OCI-LY1 (cell line): ENCODE data around the gene IRAG1.

Experiments
- H2AFZ ChIP-seq: fragments of 200-600 bp; sonication (generic), shearing (Covaris generic); 2 replicates; pipeline ENCODE4 v1.6.0; 2014; ENCODE audit warnings: antibody characterized with exemption, mild to moderate bottlenecking, low read length
- H3F3A ChIP-seq: fragments of 200-600 bp; sonication (generic), shearing (Covaris generic); 2 replicates; pipeline ENCODE4 v1.6.0; 2014; ENCODE audit warnings: mild to moderate bottlenecking, antibody characterized with exemption, low read length, moderate library complexity; ENCODE audit not compliant: insufficient read depth
- H3K27ac ChIP-seq: fragments of 200-600 bp; sonication (generic); 2 replicates; pipeline ENCODE4 v1.5.1; 2014; ENCODE audit warnings: low read length, mixed run types, mild to moderate bottlenecking, low read depth; ENCODE audit not compliant: poor library complexity, severe bottlenecking
- H3K27me3 ChIP-seq: fragments of 200-600 bp; sonication (generic); 2 replicates; pipeline ENCODE4 v1.6.0; 2014; ENCODE audit warnings: antibody characterized with exemption, mild to moderate bottlenecking, low read length, moderate library complexity; ENCODE audit not compliant: insufficient read depth
- H3K36me3 ChIP-seq: fragments of 200-600 bp; sonication (generic); 2 replicates; pipeline ENCODE4 v1.6.1; 2014; ENCODE audit warnings: mild to moderate bottlenecking, antibody characterized with exemption, low read length, moderate library complexity, mixed read lengths; ENCODE audit not compliant: insufficient read depth
- H3K4me1 ChIP-seq: fragments of 200-600 bp; sonication (generic); 2 replicates; pipeline ENCODE4 v1.5.1; 2014; ENCODE audit warnings: mild to moderate bottlenecking, low read length, moderate library complexity; ENCODE audit not compliant: insufficient read depth, severe bottlenecking
- H3K4me2 ChIP-seq: fragments of 200-600 bp; sonication (generic), shearing (Covaris generic); 2 replicates; pipeline ENCODE4 v1.6.1; 2014; ENCODE audit warnings: low read length
- H3K4me3 ChIP-seq: fragments of 200-600 bp; sonication (generic); 2 replicates; pipeline ENCODE4 v1.5.1; 2014; ENCODE audit warnings: low read length, low read depth, mild to moderate bottlenecking, mixed read lengths; ENCODE audit not compliant: poor library complexity, severe bottlenecking
- H3K79me2 ChIP-seq: fragments of 200-600 bp; shearing (Covaris generic); 2 replicates; pipeline ENCODE4 v1.6.1; 2016; ENCODE audit warnings: mixed run types, low read length, mixed read lengths; ENCODE audit not compliant: insufficient read depth
- H3K9ac ChIP-seq: fragments of 200-600 bp; sonication (generic), shearing (Covaris generic); 2 replicates; pipeline ENCODE4 v1.6.1; 2014; ENCODE audit warnings: mild to moderate bottlenecking, low read length, mixed read lengths
- H3K9me2 ChIP-seq: fragments of 200-600 bp; sonication (generic), shearing (Covaris generic); 2 replicates; pipeline ENCODE4 v1.6.1; 2014; ENCODE audit warnings: low read depth, mild to moderate bottlenecking, low read length, mixed read lengths
- H3K9me3 ChIP-seq: fragments of 200-600 bp; shearing (Covaris generic); 2 replicates; pipeline ENCODE4 v1.6.1; 2014; ENCODE audit warnings: low read length, mixed read lengths
- H4K20me1 ChIP-seq: fragments of 200-600 bp; sonication (generic), shearing (Covaris generic); 2 replicates; pipeline ENCODE4 v1.6.0; 2016; ENCODE audit warnings: mild to moderate bottlenecking, low read length; ENCODE audit not compliant: insufficient read depth
- CTCF ChIP-seq: fragments of 200-600 bp; sonication (generic), shearing (Covaris generic); IDR thresholded peaks from 2 replicates; pipeline ENCODE4 v1.5.1; 2017; ENCODE audit warnings: mild to moderate bottlenecking, antibody characterized with exemption, low read length, moderate library complexity, mixed read lengths
- EZH2 ChIP-seq: fragments of 200-600 bp; sonication (generic), shearing (Covaris generic); IDR thresholded peaks from 2 replicates; pipeline ENCODE4 v1.8.0; 2017; ENCODE audit warnings: borderline replicate concordance, mixed run types, mild to moderate bottlenecking, antibody characterized with exemption, low read length, moderate library complexity, mixed read lengths

The IRAG1 gene

DNA sequence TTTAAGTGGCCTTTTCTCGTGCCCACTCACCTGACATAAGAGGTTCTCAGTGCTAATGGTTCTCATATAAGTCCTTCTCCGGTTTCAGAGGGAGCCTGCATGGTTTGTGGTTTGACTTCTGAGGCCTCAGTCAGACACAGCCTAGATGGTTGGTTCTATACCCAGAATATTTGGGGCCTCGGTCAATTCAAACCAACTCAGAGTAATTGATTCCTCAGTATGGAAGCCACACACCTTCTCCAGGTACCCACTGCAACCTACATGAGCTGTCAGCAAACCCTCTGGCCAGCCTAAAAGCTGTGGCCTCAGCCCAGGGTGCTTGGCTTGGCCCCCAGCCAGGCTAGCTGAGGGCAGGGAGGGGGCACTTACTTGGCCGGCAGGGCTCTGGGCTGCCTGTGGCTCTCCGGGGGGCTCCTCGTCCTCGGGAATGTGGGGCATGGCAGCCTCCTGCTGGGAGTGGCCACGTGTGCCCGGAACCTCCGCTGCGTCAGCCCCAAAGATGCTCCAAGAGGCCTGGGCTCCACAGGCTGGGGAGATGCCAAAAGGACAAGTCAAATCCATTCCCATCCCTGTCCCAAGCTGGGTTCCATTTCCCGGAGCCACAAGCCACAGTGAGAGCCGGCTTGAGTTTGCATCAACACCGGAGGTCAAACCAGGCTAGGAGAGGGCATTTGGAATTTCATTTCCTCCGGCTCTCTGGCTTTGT lies 41.7 kb downstream of the IRAG1 start:
- Histone ChIP-seq H3K9me2 (no peaks in the 10 kb centered on the region), H4K20me1 (no peaks in the 10 kb centered on the region), H3K79me2 (no peaks in the 10 kb centered on the region), H3K4me1 (no peaks in the 10 kb centered on the region), H3K9me3 (no peaks in the 10 kb centered on the region), H3F3A (no peaks in the 10 kb centered on the region), H3K27me3 (no peaks in the 10 kb centered on the region), H3K36me3 (no peaks in the 10 kb centered on the region), H2AFZ (no peak overlapping the region), H3K27ac (no peak overlapping the region), H3K4me2 (no peak overlapping the region), H3K4me3 (no peak overlapping the region), H3K9ac (no peak overlapping the region)
- TF ChIP-seq CTCF (no peak), EZH2 (no peak)

DNA sequence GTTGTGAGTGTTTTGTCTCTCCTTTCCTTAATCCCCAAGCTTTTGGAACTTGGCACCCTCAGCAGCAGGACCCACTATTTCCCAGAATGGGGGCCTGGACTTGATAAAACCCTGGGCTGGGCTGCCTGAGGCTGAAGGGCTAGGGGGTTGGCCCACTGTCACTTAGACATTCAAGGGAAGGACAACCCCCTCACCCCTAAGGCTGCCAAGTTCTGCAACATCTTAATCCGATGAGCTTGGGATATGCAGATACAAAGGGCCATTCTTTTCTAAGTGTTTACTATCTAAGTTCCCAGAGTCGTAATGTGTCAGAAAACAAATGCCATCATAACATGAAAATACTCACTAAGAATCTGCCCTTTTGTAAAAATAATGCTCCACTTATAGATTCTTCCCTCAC lies 42.9 kb downstream of the IRAG1 start:
- Histone ChIP-seq H3K4me2 (no peak overlapping the region), H3K9me2 (no peaks in the 10 kb centered on the region), H3K9ac (no peak overlapping the region), H4K20me1 (no peaks in the 10 kb centered on the region), H2AFZ (no peak overlapping the region), H3K27ac (no peak overlapping the region), H3K27me3 (no peaks in the 10 kb centered on the region), H3K9me3 (no peaks in the 10 kb centered on the region), H3F3A (no peaks in the 10 kb centered on the region), H3K79me2 (no peaks in the 10 kb centered on the region), H3K36me3 (no peaks in the 10 kb centered on the region), H3K4me3 (no peak overlapping the region), H3K4me1 (no peaks in the 10 kb centered on the region)
- TF ChIP-seq EZH2 (no peak), CTCF (no peak)

- Histone ChIP-seq H3K4me2 (no peak overlapping the region), H3K9ac (no peak overlapping the region), H3K36me3 (no peaks in the 10 kb centered on the region), H3K4me1 (no peaks in the 10 kb centered on the region), H3K9me2 (no peaks in the 10 kb centered on the region), H4K20me1 (no peaks in the 10 kb centered on the region), H3K79me2 (no peaks in the 10 kb centered on the region), H3K4me3 (no peak overlapping the region), H3F3A (no peaks in the 10 kb centered on the region), H3K9me3 (no peaks in the 10 kb centered on the region), H3K27ac (no peak overlapping the region), H2AFZ (no peak overlapping the region), H3K27me3 (no peaks in the 10 kb centered on the region)
- TF ChIP-seq CTCF (no peak), EZH2 (no peak)
These were observed 43.4 kb downstream of the IRAG1 start for GRCh38 chr11:10650166-10650565.
